ENCODE measurements around the gene DHX34. TPM values are rescaled to one million over a fixed set of nuclear protein-coding genes. Genes with fewer than 3 reads are reported as not detected.

Gene DHX34
- total and polyA plus RNA-seq, 9 of the 15 experiments (the other 6 are each of a cell fraction or from before 2014, with no cell fraction given), result 0.36 to 42.0 (median 15.0) TPM

- no peaks in the 10 kb centered on the region for H3K27me3 ChIP-seq (ENCODE audit: control insufficient read depth in 2 of 2, insufficient read depth in 2 of 2, low read length in 2 of 2)
- no peaks in the 10 kb centered on the region for H3K79me2 ChIP-seq (ENCODE audit: control insufficient read depth, insufficient read depth, low read length)
- H3K27ac ChIP-seq (ENCODE audit: extremely low read depth, low read depth, low read length), result no peak overlapping the region
- BruUV-seq (replicated peaks), result no TSS peak
- FAIRE-seq, result no peak
- peaks cover 97% of the 10 kb centered on the region; the same call in 2 of the 3 replicates for H3K36me3 ChIP-seq (ENCODE audit: control insufficient read depth, insufficient read depth, low read length)
- intact Hi-C loops (cut with micrococcal nuclease) (no loop called here), in situ Hi-C loops (cut with MboI) (no loop called here)
- no peaks in the 10 kb centered on the region for H3K9me3 ChIP-seq (replicated peaks; ENCODE audit: control insufficient read depth, insufficient read depth, low read depth, low read length)
- no peak overlapping the region for H2AFZ ChIP-seq (ENCODE audit: low read depth, low read length)
- peaks cover 0 to 26% of the 10 kb centered on the region in 2 experiments; a peak in 2 of 5 replicates for H3K4me1 ChIP-seq (replicated peaks in 1 of 2; ENCODE audit: control insufficient read depth in 2 of 2, insufficient read depth in 2 of 2, low read length in 2 of 2)
- no peaks in the 10 kb centered on the region for H4K20me1 ChIP-seq (replicated peaks; ENCODE audit: control insufficient read depth, insufficient read depth, low read length)
- H3K9me1 ChIP-seq (ENCODE audit: control insufficient read depth, insufficient read depth, low read length), result peaks cover 3% of the 10 kb centered on the region
- CTCF ChIA-PET (ENCODE audit: low intra/inter-chr PET ratio), result no interaction called here
- no peak for ATAC-seq
- POLR2A ChIA-PET, result no interaction called here
- H3K9ac ChIP-seq (ENCODE audit: insufficient read depth in 1 of 2, low read depth in 2 of 2, low read length in 2 of 2), result peak overlapping the region in 1 of 2 experiments; percentile 76; a peak in 2 of 4 replicates
- no peak overlapping the region for H3K4me3 ChIP-seq
- TF ChIP-seq COPS2 (conservative IDR thresholded peaks at IDR 0.05) (no peak), SMARCA4 (IDR thresholded peaks at IDR 0.05) (no peak), ZNF146 (CRISPR knock-in tag; IDR thresholded peaks at IDR 0.05; ENCODE audit: unreplicated experiment) (no peak), JUND (IDR thresholded peaks at IDR 0.05; ENCODE audit: borderline replicate concordance, low read depth, low read length) (no peak), JUND (tag; IDR thresholded peaks at IDR 0.05; ENCODE audit: borderline replicate concordance, low read depth, low read length) (no peak), RBFOX2 (IDR thresholded peaks at IDR 0.05; ENCODE audit: low read depth, low read length) (0 out of 2 replicates have a peak, but pooled peaks have one; percentile 31), ZNF253 (CRISPR knock-in tag; conservative IDR thresholded peaks at IDR 0.05) (no peak)
- no peak overlapping the region for H3K4me2 ChIP-seq (ENCODE audit: insufficient read depth, low read length)
- no peak for DNase-seq (ENCODE audit: extremely low read depth in 1 of 4, low spot score in 3 of 4)
- 97% methylated on average over 16 of the region's 16 CpGs for WGBS (ENCODE audit: insufficient coverage, low coverage, missing lambda C conversion rate)
These were observed 27.6 kb downstream of the DHX34 start for GRCh38 chr19:47376589-47377144.
